GM12873 (cell line): ENCODE measurements around the gene ISG20.

ENCODE experiments used
- TF ChIP-seq, protein P1 (sequence below): IDR thresholded peaks from 2 replicates; pipeline ENCODE4 v1.5.1; 2012; ENCODE audit warnings: low read depth, mild to moderate bottlenecking, moderate library complexity, low read length, control low read depth; ENCODE audit not compliant: insufficient read depth; ENCODE audit errors: missing control alignments

ISG20 gene

DNA sequence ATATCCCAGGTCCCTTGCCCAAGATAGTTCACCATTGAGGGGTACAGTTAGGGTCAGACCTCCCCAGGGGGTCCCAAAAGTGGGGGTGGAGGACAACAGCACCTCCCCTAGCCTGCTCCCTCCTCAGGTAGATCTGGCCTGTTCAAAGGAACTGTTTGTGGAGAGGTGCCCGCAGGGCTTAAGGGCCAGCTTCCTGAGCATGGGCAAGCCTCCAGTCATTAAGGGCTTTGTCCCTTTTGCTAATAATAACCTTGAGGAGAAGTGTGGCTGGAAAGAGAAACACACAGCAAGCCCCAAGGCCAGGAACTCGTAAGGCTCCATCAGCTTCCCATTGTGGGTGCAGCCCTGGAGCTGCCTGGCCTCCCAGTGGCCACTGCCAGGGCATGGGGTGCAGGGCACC is 47.4 kb downstream of the ISG20 start:
- TF ChIP-seq, protein P1, sequence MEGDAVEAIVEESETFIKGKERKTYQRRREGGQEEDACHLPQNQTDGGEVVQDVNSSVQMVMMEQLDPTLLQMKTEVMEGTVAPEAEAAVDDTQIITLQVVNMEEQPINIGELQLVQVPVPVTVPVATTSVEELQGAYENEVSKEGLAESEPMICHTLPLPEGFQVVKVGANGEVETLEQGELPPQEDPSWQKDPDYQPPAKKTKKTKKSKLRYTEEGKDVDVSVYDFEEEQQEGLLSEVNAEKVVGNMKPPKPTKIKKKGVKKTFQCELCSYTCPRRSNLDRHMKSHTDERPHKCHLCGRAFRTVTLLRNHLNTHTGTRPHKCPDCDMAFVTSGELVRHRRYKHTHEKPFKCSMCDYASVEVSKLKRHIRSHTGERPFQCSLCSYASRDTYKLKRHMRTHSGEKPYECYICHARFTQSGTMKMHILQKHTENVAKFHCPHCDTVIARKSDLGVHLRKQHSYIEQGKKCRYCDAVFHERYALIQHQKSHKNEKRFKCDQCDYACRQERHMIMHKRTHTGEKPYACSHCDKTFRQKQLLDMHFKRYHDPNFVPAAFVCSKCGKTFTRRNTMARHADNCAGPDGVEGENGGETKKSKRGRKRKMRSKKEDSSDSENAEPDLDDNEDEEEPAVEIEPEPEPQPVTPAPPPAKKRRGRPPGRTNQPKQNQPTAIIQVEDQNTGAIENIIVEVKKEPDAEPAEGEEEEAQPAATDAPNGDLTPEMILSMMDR: no peak

DNA sequence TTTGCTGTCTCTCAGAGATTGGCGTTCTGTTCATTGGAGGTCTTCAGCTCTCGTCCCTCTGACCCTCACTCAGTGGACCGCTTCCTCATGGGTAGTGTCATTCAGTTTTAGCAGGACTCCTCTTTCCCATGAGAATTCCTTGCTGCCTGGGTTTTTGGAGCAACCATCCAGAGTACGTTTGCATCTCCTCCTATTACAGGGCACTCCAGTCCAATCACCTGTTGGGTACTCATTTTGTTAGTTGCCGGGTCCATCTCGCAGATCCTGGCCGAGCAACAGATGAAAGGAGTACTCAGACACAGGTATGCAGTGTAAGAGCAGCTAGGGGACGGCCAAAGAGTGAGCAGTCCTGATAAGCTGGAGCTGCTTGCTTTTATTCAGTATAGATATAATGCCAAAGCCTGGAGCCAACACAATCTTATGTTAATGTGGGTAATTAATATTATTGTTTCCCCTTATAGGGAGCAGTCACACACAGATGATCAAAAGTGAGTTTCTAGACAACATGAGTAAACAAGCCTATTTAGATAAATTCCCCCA is 49.6 kb downstream of the ISG20 start:
- TF ChIP-seq, protein P1: no peak

DNA sequence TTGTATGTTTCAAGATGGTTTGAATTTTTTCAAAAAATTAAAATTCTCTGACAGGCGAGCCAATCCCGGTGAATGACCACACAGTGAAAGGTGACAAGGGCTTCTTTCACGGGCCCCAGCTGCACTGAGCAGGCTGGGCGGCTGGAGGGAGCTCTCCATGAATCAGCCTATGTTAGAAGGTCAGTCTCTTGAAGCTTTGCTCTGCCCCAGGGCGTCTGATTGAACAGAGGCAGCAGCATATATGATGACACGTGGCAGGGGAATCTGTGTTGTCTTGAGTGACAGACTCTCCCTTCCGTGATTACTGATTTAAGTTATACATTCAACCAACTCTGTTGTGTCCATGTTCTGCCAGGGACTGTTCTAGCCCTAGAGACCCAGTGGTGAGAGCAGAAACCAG is 51.5 kb downstream of the ISG20 start:
- TF ChIP-seq, protein P1: no peak

- TF ChIP-seq, protein P1: no peak
Measured at GRCh38 chr15:88693191-88693590, 54.4 kb downstream of the ISG20 start.

GRCh38 chr15:88695101-88695500 is 56.3 kb downstream of the ISG20 start:
- TF ChIP-seq, protein P1: no peak

DNA sequence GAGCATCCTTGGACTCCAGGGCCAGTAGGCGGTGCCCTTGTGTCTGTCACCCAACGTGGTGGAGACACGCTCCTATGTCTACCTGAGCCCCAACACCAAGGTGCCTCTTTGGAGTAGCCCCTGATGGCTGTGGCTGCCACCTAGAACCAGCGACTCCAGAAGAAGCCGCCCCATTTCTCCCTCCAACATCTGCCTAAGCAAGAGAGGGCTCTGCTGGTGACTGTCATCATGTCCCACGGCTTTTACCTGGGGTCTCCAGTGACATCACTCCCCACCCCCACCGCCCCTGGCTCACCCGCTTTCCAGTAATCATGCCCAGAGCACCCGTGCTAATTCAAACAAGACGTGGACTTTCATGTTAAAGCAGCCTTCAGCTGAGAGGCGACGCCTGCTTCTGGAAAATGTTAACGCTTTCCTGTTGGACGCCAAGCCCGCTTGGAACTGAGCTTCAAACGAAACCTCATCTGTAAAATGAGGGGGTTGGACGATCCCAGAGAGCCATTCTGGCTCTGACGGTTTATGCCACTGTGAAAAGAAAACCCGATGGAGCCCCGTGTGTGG is 57.0 kb downstream of the ISG20 start:
- TF ChIP-seq, protein P1: no peak

DNA sequence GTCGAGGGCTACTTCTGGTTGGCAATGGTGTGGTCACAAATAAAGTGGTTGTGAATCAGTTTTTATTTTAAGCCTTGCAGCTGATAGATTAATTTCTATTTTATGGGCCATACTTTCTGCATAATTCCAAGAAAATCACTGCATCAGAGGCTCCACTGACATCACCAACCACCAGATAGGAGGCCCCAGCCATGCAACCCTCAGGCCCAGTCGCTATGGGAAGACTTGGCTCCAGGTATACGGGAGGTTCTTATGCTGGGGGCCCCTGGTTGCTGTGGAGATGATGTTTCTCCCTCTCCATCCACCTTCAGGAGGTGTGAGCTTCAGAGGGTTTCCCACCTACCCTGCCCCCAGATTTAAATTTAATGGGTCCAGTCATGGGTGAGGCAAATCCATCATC is 57.4 kb downstream of the ISG20 start:
- TF ChIP-seq, protein P1: no peak
